Measurements from ENCODE around the gene PRDM2. TPM values are rescaled to one million over a fixed set of nuclear protein-coding genes. Genes with fewer than 3 reads are reported as not detected.
"Not testable (repeated sequence)": the region's sequence is repeated elsewhere in the genome, so short reads cannot be mapped to it uniquely, and the experiment has no call there.

Gene PRDM2
- 10 to 100 TPM; 32.0 to 42.0 (median 40.6) TPM for polyA plus RNA-seq (ENCODE audit: insufficient read length in 4 of 4)

DNA sequence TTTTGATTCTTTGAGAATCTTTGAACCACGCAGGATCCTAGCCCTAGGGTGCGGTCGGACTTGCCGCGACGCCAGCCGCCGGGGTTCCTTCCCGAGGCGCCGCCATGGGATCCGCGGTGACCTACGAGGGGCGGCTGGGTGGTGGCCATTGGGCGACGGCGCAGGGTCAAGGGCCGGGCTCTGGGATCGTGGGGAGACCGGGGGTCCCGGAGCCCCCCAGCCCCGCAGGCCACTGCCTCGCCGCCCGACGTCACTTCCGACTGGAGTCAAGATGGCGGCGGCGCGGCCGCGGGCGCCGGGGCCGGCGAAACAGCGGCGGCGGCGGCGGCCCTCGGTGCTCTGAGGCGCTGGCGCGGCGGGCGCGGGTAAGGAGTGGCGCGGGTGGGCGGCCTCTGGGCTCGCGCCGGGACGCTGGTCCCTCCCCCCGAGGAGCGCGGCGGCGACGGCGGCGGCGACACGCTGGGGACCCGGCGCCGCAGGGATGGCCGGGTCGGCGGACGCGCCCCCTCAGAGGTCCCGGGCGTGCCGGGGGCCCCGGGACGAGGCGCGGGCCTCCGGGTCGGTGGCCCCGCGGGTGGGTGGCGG is at the start of gene PRDM2:
Gene PRDM2 (plus strand): TSS at position 253 of the 585 bp plus-strand sequence. CDS start 15,418 bp downstream, outside the sequence.
- peak in 1 of 4 donors; percentile 48 for DNase-seq (ENCODE audit: low read depth in 4 of 4, low spot score in 3 of 4)

DNA sequence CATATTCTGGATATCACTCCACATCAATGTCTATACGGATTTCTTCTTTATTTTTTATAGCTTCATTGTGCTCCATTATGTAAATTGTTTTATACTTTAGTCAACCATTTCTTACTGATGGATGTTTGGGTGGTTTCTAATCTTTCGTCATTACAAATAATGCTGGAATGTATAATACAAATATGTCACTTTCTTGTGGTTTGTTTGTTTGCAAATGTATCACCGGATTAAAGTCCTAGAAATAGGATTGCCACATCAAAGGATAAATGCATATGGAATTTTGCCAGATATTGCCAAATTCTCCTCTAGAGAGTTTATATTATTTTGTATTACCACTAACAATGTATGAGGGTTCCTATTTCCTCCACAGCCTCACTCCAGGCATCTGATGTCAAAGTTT is 48.7 kb upstream of the PRDM2 start:
- no peak for DNase-seq (ENCODE audit: low read depth in 4 of 4, low spot score in 3 of 4)

DNA sequence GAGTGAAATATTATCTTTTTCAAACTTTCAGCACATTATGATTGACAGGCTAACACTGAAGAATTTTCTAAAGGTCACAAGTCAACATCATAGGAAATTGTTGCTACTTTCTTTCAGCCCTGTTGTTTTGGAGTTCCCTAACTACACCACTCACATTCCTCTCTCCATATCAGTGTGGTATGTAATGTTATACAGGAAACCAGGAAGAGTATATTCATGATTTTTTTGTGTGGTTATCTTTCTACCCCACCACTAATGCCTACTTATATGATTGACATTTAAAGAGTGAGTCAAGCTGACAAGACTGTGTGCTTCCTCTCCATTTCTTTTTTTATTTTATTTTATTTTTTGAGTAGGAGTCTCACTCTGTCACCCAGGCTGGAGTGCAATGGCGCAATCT is 47.8 kb upstream of the PRDM2 start:
- DNase-seq (ENCODE audit: low read depth in 4 of 4, low spot score in 3 of 4), result no peak

- no peak for DNase-seq (ENCODE audit: low read depth in 4 of 4, low spot score in 3 of 4)
Observed at GRCh38 chr1:13661539-13661938, 38.4 kb upstream of the PRDM2 start.

DNA sequence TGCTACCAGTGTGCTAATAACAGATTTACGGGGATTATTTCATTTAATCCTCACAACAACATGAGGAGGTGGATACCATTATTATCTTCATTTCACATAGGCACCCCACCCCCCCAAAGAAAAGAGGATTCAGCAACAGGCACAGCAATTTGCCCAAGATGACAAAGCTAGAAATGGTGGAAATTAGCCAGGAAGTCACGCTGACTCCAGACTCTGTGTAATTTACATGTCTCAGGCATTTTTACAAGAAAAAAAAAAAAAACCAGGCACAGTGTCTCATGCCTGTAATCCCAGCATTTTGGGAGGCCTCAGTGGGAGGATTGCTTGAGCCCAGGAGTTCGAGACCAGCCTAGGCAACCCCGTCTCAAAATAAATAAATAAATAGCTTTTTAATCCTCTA is 37.5 kb upstream of the PRDM2 start:
- DNase-seq (ENCODE audit: low read depth in 4 of 4, low spot score in 3 of 4), result no peak

DNA sequence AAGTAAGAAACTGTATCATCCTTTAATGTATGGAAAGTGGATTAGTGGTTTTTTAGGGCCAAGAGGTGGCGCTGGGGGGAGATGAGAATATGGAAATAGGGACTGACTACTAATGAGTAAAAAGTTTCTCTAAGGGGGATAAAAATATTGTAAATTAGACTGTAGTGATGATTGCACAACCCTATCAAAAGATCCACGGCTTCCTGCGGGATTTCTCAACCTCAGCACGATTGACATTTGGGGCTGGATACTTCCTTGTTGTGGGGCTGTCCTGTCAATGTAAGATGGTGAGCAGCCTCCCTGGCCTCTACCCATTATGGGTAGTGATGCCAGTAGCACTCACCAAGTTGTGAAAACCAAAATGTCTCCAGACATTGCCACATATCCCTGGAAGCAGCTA is 36.0 kb upstream of the PRDM2 start:
- DNase-seq (ENCODE audit: low read depth in 4 of 4, low spot score in 3 of 4), result no peak

DNA sequence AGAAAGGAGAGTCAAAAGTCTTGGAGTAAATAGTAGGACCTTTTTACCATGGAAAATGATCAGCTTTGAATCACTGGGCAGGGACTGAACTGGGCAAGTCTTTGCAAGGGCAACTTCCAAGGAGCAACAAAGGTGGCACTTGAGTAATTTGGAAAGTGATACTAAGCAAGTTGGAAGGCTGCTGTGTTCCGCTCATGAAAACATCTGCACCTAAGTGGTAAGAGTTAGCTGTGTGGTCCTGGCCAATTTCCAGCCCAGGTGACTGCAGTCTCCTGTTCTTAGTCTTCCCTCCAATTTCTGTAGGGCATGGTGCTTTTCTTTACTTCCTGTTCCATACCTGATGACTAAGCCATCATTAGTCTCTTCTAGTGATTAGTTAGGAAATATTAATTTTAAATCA is 35.5 kb upstream of the PRDM2 start:
- DNase-seq (ENCODE audit: low read depth in 4 of 4, low spot score in 3 of 4), result no peak

GRCh38 chr1:13666317-13666716 is 33.7 kb upstream of the PRDM2 start:
- DNase-seq (ENCODE audit: low read depth in 4 of 4, low spot score in 3 of 4), result no peak

DNA sequence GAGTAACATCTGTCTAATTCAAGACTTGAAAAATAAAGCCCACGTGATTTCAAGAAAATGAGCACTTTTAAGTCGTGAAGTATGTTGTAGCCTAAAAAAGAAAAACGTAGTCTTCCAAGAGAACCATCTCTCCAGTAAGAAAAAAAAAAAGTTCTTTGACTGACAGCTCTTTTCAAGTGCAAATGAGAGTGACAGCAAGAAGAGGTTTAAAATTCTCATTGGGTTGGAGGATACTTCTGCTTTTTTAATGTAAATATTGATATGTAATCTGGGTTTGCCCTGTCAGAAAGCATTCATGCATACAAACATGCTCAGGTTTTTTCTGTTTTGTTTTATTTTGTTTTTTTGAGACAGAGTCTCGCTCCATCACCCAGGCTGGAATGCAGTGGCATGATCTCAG is 32.3 kb upstream of the PRDM2 start:
- no peak for DNase-seq (ENCODE audit: low read depth in 4 of 4, low spot score in 3 of 4)

GRCh38 chr1:13674377-13674776 is 25.6 kb upstream of the PRDM2 start:
- no peak for DNase-seq (ENCODE audit: low read depth in 4 of 4, low spot score in 3 of 4)

DNA sequence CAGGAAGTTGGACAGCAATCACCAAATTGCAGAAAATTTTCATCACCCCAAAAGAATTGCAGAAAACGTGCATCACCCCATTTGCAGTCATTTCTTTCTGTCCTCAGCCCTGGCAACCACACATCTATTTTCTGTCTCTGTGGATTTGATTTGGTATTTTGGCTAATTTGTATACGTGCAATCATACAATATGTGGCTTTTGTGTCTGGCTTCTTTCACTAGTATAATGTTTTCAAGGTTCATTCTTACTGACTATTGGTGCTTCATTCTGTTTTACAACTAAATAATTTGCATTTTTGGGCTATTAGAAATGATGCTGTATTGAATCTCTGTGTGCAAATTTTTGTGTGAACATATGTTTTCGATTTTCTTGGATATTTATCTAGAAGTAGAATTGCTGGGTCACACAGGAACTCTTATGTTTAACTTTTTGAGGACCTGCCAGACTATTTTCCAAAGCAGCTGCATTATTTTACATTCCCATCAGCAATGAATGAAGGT is 24.8 kb upstream of the PRDM2 start:
- DNase-seq (ENCODE audit: low read depth in 4 of 4, low spot score in 3 of 4), result no peak

DNA sequence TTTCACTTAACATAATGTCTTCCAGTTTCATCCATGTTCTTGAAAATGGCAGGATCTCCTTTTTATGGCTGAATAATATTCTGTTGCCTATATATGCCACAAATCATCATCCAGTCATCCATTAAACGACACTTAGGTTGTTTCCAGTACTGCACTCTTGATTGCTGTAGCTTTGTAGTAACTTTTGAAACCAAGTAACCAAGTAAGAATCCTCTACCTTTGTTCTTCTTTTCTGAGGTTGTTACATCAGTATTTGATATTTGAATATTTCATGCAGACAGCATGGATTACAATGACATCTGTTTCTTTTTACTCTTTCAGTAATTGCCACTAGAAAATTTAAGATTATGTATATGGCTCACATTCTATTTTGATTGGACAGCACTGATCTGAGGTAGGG is 22.1 kb upstream of the PRDM2 start:
- DNase-seq (ENCODE audit: low read depth in 4 of 4, low spot score in 3 of 4), result no peak

- DNase-seq (ENCODE audit: low read depth in 4 of 4, low spot score in 3 of 4), result no peak
Observed at GRCh38 chr1:13679651-13680050, 20.3 kb upstream of the PRDM2 start.

- not testable (repeated sequence) for DNase-seq (ENCODE audit: low read depth in 4 of 4, low spot score in 3 of 4)
Observed at GRCh38 chr1:13680609-13681008, 19.4 kb upstream of the PRDM2 start.

DNA sequence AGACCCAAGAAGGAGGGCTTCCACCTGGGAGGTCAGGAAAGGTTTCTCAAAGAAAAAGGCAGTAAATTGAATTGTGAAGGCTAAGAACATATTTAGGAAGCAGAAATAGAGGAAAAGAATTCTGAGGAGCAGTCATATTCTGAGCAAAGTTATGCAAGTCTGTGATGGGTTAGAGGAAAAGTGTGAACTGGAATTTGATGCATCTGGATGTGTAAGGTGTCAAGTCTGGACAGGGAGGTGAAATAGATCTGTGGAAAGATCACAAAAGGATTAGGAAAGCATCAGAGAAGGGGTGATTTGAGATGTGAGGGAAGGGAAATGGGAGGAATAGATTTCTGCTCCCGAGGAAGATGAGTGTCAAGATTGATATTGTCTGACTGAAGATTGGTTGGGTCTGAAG is 18.1 kb upstream of the PRDM2 start:
- DNase-seq (ENCODE audit: low read depth in 4 of 4, low spot score in 3 of 4), result no peak

- DNase-seq (ENCODE audit: low read depth in 4 of 4, low spot score in 3 of 4), result no peak
Observed at GRCh38 chr1:13682444-13682843, 17.5 kb upstream of the PRDM2 start.

DNA sequence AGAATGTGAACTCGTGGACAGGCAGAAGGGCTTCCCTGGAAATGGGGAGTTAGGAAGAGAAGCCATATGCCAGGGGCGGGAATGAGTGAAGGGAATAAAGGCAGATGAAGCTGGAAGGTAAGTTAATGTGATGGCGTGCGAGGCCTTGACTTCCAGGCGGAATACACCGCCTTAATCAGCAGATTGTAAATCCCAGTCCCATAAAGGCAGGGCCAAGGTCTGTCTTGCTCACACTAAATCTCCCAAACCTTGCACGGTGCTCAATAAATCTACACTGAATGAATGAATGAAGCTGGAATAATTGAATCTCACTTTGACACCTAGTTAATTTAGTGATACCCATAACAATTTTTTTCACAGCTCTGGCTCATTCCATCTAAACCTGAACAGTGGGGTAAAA is 16.8 kb upstream of the PRDM2 start:
- no peak for DNase-seq (ENCODE audit: low read depth in 4 of 4, low spot score in 3 of 4)

- no peak for DNase-seq (ENCODE audit: low read depth in 4 of 4, low spot score in 3 of 4)
Observed at GRCh38 chr1:13687151-13687715, 12.8 kb upstream of the PRDM2 start.

GRCh38 chr1:13693094-13693493 is 6.9 kb upstream of the PRDM2 start:
- DNase-seq (ENCODE audit: low read depth in 4 of 4, low spot score in 3 of 4), result not testable (repeated sequence)

DNA sequence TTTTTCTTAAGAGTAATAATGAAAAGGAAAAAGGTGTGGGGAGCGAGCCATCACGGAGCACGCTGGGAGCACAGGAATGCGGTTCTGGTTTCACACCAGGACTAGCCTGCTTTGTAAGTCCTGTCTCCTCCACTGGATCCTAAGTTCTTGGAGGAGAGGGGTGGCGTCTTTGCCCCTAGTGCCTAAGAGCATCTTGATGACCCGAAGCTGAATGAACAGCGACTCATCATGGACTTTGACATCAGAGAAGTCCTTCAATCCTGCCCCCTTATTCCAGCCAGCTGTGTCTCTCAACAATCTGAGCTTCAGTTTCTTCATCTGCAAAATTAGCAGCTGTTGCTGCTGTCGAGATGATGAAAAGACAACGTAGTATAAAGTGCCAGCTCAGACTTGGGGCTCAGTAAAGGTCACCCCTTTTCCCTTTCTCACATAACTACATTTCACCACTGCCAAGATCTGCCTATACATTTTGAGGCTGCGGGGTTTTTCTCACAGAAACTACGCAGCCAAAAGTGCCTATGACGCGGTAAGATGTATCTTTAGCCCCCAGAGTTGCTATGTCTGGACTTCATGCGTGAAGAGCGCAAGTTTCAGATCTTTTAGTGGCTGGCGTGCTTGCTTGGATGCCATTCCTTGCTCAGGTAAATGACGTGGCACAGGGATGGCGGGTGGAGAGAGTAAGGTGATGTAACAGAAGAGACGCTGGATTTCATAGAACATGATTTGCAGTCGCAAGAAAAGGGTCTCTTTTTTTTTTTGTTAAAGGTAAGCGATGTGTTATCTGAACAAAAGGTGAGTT is 4.9 kb upstream of the PRDM2 start:
- no peak for DNase-seq (ENCODE audit: low read depth in 4 of 4, low spot score in 3 of 4)

GRCh38 chr1:13697738-13698137 is 2.2 kb upstream of the PRDM2 start:
- no peak for DNase-seq (ENCODE audit: low read depth in 4 of 4, low spot score in 3 of 4)

DNA sequence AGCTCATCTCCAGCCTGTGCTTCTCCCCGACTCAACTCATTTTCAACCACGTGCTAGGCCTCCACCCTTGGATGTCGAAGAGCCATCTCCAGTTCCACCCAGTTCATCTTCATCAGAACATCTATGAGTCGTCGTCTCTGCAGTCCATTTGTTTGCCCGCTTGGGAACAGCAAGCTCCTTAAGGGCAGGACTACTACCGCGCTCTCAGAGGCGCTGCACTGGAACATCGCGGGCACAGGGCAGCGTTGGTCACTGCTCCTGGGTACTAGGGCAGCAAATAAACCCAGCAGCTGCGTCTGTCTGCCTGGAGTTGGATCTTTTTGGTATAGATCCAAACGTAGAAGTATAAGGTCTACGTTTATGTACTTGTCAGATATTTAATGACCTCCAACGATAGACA is 478 bp upstream of the PRDM2 start:
- DNase-seq (ENCODE audit: low read depth in 4 of 4, low spot score in 3 of 4), result no peak

Measured in right renal pelvis (tissue), 4 donors.